ENCODE measurements around the gene PDE8A. TPM values are rescaled to one million over a fixed set of nuclear protein-coding genes. Genes with fewer than 3 reads are reported as not detected.

The PDE8A gene
- total RNA-seq, 1 donor from 2014 or later = 43.4 TPM

DNA sequence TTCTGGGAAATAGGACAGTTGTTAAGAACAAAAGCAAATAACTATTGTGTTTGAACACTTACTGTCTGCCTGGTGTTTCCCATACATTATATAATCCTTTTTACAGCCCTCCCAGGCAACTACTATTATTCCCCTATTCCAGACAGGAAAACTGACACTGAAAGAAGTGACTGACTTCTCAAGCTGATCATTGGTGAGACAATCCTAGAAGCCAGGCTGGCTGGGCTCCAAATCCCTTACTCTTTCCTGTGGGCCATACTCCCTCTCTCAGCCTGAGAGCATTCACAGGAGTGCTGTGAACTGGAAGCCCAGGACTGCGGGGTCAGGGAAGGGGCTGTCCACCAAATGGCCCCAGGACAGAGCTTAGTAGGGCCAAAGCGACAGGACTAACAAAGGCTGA lies 39.2 kb upstream of the PDE8A start:
- no peaks in the 10 kb centered on the region for H3K9me3 Mint-ChIP-seq (ENCODE audit: unreplicated experiment)
- H3K4me1 Mint-ChIP-seq (ENCODE audit: unreplicated experiment) = peaks cover 4% of the 10 kb centered on the region
- no peaks in the 10 kb centered on the region for H3K36me3 Mint-ChIP-seq (ENCODE audit: low read depth, unreplicated experiment)
- no peak overlapping the region for H3K4me3 Mint-ChIP-seq (ENCODE audit: unreplicated experiment)
- peaks cover under 1% of the 10 kb centered on the region for H3K27me3 Mint-ChIP-seq (ENCODE audit: unreplicated experiment)
- DNase-seq (ENCODE audit: low spot score) = no peak
- TF ChIP-seq, protein P1, sequence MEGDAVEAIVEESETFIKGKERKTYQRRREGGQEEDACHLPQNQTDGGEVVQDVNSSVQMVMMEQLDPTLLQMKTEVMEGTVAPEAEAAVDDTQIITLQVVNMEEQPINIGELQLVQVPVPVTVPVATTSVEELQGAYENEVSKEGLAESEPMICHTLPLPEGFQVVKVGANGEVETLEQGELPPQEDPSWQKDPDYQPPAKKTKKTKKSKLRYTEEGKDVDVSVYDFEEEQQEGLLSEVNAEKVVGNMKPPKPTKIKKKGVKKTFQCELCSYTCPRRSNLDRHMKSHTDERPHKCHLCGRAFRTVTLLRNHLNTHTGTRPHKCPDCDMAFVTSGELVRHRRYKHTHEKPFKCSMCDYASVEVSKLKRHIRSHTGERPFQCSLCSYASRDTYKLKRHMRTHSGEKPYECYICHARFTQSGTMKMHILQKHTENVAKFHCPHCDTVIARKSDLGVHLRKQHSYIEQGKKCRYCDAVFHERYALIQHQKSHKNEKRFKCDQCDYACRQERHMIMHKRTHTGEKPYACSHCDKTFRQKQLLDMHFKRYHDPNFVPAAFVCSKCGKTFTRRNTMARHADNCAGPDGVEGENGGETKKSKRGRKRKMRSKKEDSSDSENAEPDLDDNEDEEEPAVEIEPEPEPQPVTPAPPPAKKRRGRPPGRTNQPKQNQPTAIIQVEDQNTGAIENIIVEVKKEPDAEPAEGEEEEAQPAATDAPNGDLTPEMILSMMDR (IDR thresholded peaks at IDR 0.05; ENCODE audit: unreplicated experiment) = no peak
- H3K27ac Mint-ChIP-seq (ENCODE audit: unreplicated experiment) = no peak overlapping the region

DNA sequence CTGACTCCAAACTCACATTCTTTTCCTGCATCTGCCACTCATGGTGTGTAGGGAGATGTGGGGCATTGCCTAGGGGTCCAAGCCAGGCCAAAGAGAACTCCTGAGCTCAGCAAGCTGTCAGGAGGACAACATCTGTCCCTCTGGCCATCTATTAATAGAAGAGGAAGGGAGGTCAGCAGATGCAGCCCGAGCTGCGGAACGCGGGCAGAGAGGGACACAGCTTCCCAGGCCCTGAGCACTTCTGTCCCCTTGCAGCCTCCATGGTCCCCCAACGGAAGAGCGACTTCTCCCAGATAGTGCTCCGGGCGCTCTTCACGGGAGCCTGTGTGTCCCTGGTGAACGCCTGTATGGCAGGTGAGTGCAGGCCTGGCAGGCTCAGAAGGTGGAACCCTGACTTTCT lies 37.3 kb upstream of the PDE8A start:
- no peaks in the 10 kb centered on the region for H3K9me3 Mint-ChIP-seq (ENCODE audit: unreplicated experiment)
- H3K36me3 Mint-ChIP-seq (ENCODE audit: low read depth, unreplicated experiment) = no peaks in the 10 kb centered on the region
- H3K4me3 Mint-ChIP-seq (ENCODE audit: unreplicated experiment) = no peak overlapping the region
- TF ChIP-seq, protein P1 (IDR thresholded peaks at IDR 0.05; ENCODE audit: unreplicated experiment) = no peak
- no peak overlapping the region for H3K27ac Mint-ChIP-seq (ENCODE audit: unreplicated experiment)
- H3K4me1 Mint-ChIP-seq (ENCODE audit: unreplicated experiment) = peaks cover 4% of the 10 kb centered on the region
- DNase-seq (ENCODE audit: low spot score) = no peak
- peaks cover 2% of the 10 kb centered on the region for H3K27me3 Mint-ChIP-seq (ENCODE audit: unreplicated experiment)

DNA sequence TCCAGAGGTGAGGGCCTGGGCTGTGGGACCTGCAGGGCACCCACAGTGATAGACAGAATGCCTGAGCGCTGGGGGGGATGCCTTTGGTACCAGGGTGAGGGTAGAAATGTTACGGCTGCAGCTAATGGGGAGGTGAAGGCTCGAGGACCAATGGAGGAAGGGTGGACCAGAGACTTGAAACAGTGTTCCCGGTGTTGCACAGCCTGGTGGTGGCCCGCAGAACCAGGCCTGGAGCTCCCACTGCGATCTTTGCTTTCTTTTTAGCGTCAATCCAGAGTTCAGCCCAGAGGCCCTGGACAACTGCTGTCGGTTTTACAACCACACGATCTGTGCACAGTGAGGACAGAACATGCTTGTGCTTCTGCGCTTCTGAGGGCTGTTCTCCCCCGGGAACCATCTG lies 36.8 kb upstream of the PDE8A start:
- no peaks in the 10 kb centered on the region for H3K9me3 Mint-ChIP-seq (ENCODE audit: unreplicated experiment)
- peaks cover 2% of the 10 kb centered on the region for H3K27me3 Mint-ChIP-seq (ENCODE audit: unreplicated experiment)
- peaks cover 4% of the 10 kb centered on the region for H3K4me1 Mint-ChIP-seq (ENCODE audit: unreplicated experiment)
- no peaks in the 10 kb centered on the region for H3K36me3 Mint-ChIP-seq (ENCODE audit: low read depth, unreplicated experiment)
- no peak overlapping the region for H3K27ac Mint-ChIP-seq (ENCODE audit: unreplicated experiment)
- no peak overlapping the region for H3K4me3 Mint-ChIP-seq (ENCODE audit: unreplicated experiment)
- TF ChIP-seq, protein P1 (IDR thresholded peaks at IDR 0.05; ENCODE audit: unreplicated experiment) = no peak
- no peak for DNase-seq (ENCODE audit: low spot score)

DNA sequence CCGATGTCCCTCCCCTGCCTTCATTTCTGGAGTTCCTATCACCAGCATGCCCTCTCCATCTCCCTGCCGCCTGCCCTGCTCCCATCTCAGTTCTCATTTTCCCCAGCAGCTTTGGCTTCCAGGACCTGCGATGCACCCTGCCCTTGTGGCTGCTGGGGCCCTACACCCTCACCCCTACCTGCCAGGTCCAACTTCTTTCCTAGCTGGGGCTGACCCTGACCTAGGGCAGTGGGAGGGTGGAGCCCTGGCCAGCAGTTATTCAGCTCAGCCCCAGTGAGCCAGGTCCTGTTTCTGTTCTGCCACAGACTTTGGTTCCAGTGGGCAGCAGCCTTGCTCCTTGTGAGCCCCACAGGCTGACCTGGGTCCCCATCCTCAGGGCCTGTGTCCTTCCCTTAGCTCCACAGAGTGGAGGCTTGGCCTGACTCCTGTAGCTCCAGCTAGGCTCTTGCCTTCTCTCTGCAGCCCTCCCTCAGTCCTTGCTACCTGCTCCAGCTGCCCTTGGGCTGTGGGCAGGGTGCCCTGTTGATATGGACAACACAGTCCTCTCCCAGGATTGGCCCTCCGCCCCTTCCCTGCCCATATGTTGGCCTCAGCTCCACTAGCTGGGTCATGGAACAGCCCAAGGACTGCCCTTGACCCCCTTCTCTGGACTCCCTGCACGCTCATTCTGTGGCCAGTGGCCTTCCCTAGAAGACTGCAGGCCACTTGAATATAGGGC lies 34.7 kb upstream of the PDE8A start:
- no peak overlapping the region for H3K27ac Mint-ChIP-seq (ENCODE audit: unreplicated experiment)
- no peak for DNase-seq (ENCODE audit: low spot score)
- TF ChIP-seq, protein P1 (IDR thresholded peaks at IDR 0.05; ENCODE audit: unreplicated experiment) = no peak
- H3K36me3 Mint-ChIP-seq (ENCODE audit: low read depth, unreplicated experiment) = no peaks in the 10 kb centered on the region
- no peak overlapping the region for H3K4me3 Mint-ChIP-seq (ENCODE audit: unreplicated experiment)
- H3K27me3 Mint-ChIP-seq (ENCODE audit: unreplicated experiment) = peaks cover 2% of the 10 kb centered on the region
- H3K9me3 Mint-ChIP-seq (ENCODE audit: unreplicated experiment) = no peaks in the 10 kb centered on the region
- H3K4me1 Mint-ChIP-seq (ENCODE audit: unreplicated experiment) = peaks cover 4% of the 10 kb centered on the region

DNA sequence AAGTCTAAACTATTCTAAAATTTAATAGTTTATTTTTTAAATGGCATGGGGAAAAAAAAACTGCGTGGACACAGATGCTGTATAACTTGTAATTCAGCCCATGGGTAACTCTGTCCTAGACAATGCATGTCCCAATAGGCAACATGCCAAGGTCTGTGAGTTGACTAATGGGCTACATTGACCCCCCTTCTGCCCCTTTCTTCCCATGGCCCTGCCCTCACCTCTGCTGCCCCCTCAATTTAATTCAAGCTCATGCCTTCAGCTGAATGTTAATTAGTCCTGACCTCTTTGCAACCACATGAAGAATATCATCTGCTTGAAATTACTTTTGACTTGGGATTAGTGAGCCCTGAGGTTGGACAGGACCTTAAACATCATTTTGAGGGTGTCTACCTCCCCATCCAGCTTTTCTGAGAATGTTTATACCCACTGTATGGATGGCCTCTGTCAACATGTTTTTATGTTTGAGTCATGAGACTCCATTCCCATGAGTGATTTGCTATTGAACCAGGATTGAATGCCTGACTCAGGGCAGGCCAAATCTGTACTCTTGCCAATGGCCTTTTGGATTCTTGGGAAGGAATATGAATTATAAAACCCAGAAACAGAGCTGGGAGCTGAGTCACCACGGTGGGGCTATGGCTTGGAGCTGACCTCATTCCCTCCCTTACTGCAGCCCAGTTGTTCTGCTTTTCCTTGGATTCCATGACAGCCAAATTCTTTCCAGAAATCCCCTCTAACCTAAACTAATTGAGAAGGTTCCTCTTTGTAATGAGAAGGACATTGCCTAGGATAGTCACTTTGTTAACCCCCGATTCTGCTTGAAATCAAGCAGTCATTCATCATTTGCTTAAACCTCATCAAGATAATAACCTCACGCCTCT lies 33.5 kb upstream of the PDE8A start:
- Mint-ChIP-seq H3K36me3 (ENCODE audit: low read depth, unreplicated experiment) (no peaks in the 10 kb centered on the region), H3K9me3 (ENCODE audit: unreplicated experiment) (no peaks in the 10 kb centered on the region), H3K27me3 (ENCODE audit: unreplicated experiment) (peaks cover 2% of the 10 kb centered on the region), H3K4me1 (ENCODE audit: unreplicated experiment) (peaks cover 6% of the 10 kb centered on the region), H3K27ac (ENCODE audit: unreplicated experiment) (no peak overlapping the region), H3K4me3 (ENCODE audit: unreplicated experiment) (no peak overlapping the region)
- TF ChIP-seq, protein P1 (IDR thresholded peaks at IDR 0.05; ENCODE audit: unreplicated experiment) = no peak
- no peak for DNase-seq (ENCODE audit: low spot score)

All from endothelial cell (in vitro differentiated cells).